COLO829 (cell line): Measurements from ENCODE around the gene HIVEP3.
"Not testable (repeated sequence)": the region's sequence is repeated elsewhere in the genome, so short reads cannot be mapped to it uniquely, and the experiment has no call there.

Source experiments
- DNase-seq: peaks from one replicate; pipeline ENCODE4 v3.0.0; 2012; ENCODE audit warnings: low spot score

HIVEP3 gene

DNA sequence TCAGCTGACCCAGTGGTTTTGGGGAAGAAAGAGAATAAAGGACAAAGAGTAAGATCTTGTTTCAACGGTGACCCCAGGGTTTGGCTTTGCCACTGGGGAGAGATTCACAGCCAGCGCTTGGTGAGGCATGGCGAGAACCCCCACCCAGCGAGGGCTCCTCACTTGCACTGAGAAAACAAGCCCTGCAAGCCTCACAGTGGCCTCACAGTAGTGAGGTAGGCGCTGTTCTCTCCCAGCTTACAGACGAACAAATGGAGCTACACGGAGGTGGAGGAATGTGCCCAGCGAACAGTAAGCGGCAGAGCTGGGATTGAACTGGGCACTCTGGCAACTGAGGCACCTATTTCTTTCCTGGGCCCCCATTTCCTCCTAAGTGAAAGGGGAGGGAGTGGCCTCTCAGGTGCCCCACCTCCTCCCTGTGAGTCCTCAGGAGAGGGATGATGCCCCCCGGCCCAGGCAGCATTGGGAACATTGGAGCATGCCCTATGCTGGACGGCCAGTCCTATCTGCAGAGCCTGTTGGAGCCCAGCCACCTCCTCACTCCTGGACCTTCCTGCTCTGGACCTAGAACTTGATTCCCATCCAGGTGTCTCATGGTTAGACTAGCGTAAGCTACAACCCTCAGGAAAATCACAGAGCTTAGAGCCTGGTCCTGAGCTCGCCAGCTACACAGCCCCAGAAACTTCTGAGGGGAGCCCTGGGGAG, 360.8 kb downstream of the HIVEP3 start:
- DNase-seq, result no peak

- not testable (repeated sequence) for DNase-seq
Measured at GRCh38 chr1:41554746-41555145, 364.0 kb downstream of the HIVEP3 start.

GRCh38 chr1:41547781-41548560, 370.8 kb downstream of the HIVEP3 start:
- DNase-seq, result no peak

DNA sequence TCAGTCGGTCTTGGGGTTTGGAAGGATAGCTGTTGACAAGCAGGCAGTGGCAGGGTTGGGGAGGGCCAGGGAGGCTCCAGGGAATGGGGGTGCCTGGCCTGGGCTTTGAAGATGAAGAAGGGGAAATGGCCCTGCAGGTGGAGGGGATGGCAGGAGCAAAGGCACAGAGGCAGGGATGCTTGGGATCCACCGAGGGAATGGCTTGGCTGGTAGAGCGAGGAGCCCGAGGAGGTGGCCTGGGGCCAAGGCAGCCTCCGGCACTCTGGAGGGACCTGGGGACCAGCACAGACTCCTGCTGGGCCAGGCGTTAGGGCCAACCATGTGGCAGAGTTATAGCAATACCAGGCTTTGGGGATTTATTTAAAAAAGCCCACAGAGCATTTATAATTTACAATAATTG, 371.4 kb downstream of the HIVEP3 start:
- DNase-seq, result no peak

DNA sequence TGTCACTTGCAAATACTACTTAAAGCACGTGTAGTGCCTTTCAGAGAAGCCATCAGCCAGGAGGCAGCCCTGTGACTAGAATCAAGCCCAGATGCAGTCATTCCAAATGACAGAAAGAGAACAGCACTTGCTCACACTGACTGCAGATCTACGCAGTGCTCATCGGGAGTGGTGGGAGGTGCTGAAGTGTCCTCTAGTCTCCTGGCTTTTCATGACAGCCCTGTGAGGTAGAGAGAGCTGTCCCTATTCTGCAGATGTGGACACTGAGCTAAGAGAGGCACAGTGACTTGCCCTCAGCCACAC, 371.9 kb downstream of the HIVEP3 start:
- DNase-seq, result no peak

DNA sequence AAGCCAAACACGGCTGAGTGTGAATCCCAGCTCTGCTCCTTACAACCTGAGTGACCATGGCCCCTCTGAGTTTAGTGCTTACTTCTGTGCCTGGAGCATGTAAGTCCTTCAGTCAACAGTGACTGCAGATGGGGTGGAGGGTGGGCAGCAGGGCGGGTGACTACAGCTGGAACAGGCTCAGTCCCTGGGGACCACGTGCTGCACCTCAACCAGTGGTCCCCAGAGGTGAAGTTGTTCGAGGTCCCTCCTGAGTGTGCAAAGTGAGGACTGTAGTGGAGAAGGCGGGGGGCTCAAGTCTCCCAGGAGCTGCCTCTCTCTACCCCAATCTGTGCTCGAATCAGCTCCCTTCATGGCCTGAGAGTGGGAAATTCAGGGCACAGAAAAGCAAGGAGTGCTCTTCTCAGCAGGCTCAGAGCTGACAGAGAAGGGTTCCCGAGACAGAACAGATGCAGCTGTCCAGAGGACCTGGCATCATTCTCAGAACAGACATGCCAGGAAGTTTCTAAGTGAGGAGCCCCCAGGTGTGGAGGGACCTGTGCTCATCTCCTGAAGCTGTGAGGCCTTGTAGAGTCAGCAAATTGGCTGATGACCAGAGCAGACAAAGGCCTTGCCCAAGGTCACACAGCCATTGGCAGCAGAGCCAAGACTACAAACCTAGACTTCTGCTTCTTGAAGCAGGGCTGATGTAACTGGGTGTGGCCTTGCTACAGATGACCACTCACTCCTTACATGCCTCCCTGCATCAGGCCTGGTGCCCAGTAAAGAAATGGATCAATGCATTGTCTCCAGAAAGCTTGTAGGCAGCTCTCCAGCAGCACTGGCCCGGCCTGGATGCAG, 372.5 kb downstream of the HIVEP3 start:
- DNase-seq, result no peak

DNA sequence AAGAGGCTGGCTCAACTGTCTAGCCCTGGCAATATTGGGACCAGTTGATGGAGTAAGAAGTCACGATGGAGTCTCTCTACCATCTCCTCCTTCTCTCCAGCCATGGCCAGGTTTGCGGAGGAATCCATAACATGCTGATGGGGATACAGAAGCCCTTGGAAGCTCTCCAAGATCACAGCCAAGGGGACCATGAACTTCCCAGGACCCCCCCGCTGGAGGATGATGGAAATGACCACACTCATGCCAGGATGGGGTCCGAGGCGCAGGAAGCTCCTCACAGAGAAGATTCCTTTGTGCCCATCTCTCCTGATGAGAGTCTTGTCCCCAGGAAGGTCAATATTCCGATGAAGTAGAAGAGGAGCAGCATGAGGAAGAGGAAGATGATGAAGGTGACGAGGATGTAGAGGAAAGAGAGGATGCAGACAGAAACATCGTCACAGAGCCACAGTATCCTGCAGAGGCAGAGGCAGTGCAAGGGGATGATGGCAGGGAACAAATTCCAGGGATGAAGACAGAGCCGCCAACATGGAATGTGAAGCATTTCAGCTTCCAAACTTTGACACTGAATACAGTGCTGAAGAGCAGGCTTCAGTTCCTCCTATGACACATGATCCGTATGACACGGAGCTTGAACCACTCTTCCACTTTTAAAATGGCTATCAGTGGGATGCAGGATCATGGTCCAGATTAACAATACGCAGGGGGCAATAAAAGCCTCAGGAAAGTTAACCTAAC, 376.4 kb downstream of the HIVEP3 start:
- DNase-seq, result no peak

GRCh38 chr1:41541592-41541952, 377.1 kb downstream of the HIVEP3 start:
- no peak for DNase-seq

GRCh38 chr1:41540886-41541591, 377.7 kb downstream of the HIVEP3 start:
- DNase-seq, result peak; percentile 25

DNA sequence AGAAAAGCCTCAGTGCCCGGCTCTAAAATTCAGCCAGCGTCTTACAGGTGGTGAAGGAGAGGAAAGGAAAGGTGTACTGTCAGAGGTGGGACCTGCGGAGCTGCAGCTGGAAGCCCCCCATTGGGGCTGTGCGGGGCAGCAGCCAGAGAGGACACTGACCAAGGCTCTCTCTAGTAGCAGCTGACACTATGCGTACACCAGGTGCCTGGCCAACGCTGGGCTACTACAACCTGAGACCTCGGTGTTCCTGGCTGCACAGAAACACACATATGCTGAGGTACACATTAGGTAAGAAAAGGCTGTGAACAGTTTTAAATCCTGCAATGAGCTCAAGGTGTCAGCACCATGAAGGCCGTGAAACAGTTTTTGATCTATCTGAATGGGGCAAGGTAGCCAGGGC, 378.7 kb downstream of the HIVEP3 start:
- DNase-seq, result no peak

- no peak for DNase-seq
Measured at GRCh38 chr1:41539418-41539805, 379.3 kb downstream of the HIVEP3 start.

DNA sequence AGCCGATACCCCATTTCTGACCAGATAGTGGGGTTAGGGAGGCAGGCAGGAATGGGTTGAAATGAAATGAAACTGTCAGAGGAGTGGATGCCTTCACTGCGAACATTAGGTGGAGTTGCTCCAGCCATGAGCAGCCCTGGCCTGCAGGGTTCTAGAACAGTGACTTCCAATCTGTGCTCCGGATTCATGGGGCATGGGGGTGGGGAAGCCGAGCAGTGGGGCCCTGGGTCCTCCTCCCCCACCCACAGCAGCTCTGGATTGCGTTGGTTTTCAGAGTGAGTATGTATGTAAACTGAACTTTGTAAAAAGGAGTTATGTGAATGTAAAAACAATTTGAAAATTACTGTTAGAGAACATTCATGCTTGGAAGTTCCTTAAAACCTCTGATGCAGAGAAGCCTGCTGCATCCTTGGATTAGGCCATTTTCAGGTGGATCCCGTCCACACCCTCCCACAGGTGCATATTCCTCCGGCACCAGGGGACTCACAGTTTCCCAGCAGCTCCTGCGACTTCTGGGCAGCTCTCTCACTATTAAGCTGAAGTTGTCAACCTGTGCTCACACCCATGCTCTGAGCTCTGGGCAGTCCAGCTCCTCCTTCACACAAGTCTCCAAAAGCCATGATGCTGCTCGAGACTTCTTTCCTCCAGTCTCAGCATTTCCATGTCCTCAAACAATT, 379.8 kb downstream of the HIVEP3 start:
- DNase-seq, result no peak

DNA sequence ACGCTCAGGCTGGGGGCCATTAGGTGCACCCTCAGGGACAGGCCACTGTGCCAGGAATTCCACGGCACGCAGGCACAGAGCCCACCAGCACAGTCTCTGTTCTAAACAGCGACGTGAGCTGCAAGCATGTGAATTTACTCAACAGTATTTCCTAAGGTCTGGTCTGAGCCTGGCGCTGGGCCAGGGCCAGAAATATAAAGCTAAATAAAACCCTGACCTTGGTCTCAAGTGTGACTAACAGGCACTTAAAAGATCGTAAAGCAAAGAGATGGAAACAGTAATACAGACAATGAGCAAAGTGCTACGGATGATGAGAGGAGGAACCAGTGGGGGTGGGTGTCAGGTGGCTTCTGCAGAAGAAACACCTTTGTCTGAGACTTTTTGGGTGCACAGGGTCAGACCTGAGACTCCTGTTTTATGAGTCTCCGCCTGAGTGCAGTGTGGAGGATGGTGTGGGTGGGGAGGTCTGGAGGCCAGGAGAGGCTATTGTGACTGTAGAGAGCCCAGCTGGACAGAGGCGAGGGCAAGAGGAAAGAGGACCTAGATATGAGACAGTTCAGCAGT, 380.9 kb downstream of the HIVEP3 start:
- no peak for DNase-seq

DNA sequence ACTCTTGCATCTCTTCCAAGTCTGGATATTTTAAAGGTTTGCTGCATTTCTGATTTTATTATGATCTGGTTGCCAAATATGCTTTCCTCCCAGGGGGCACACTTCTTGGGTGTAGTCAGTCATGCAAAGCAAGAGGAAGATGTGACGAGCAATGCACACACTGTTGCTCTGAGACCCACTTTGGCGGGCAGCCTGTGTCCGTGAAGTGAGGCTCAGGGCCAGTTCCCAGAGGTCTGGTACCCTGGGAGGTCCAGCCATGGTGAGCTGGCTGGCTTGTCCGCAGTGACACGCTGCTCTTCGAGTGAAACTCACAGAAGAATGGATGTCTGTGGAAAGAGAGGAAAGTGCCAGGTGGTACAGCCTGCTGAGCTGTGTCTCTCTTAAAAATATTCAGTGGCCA, 381.5 kb downstream of the HIVEP3 start:
- no peak for DNase-seq

- no peak for DNase-seq
Measured at GRCh38 chr1:41536361-41536802, 382.3 kb downstream of the HIVEP3 start.

GRCh38 chr1:41535716-41536115, 383.0 kb downstream of the HIVEP3 start:
- no peak for DNase-seq

GRCh38 chr1:41535276-41535675, 383.4 kb downstream of the HIVEP3 start:
- DNase-seq, result no peak

- no peak for DNase-seq
Measured at GRCh38 chr1:41534181-41535076, 384.3 kb downstream of the HIVEP3 start.

GRCh38 chr1:41533731-41534080, 385.0 kb downstream of the HIVEP3 start:
- DNase-seq, result no peak
